ENCODE results near the gene ZNF57.
"Not testable (repeated sequence)": the region's sequence is repeated elsewhere in the genome, so short reads cannot be mapped to it uniquely, and the experiment has no call there.

The ZNF57 gene

GRCh38 chr19:2867025-2867991, 33.4 kb upstream of the ZNF57 start, which contains the start of gene ZNF556:
Gene ZNF556, plus strand, starts transcription at chr19:2867335. Its CDS starts 87 bp downstream, at chr19:2867422.
- no peak within 1 kb of the TSS for H3K27ac ChIP-seq (ENCODE audit: low read depth, low read length)

GRCh38 chr19:2869618-2870017, 31.1 kb upstream of the ZNF57 start:
- Histone ChIP-seq H3K9me3 (ENCODE audit: control insufficient read depth, insufficient read depth, low read depth, low read length) (peaks cover 36% of the 10 kb centered on the region), H3K4me3 (ENCODE audit: low read depth, low read length) (no peak overlapping the region), H3K4me1 (ENCODE audit: control insufficient read depth, insufficient read depth, low read length) (no peaks in the 10 kb centered on the region)

More at GRCh38 chr19:2867025-2867991, 33.4 kb upstream of the ZNF57 start, which contains the start of gene ZNF556:
- Histone ChIP-seq H3K27me3 (ENCODE audit: control insufficient read depth, insufficient read depth, low read length) (no peaks in the 10 kb centered on the region), H3K4me1 (ENCODE audit: control insufficient read depth, insufficient read depth, low read length) (no peaks in the 10 kb centered on the region), H3K36me3 (ENCODE audit: control insufficient read depth, insufficient read depth, low read length) (no peaks in the 10 kb centered on the region), H3K9ac (ENCODE audit: low read length) (no peak within 1 kb of the TSS), H3K4me3 (ENCODE audit: low read depth, low read length) (no peak within 1 kb of the TSS), H3K9me3 (ENCODE audit: control insufficient read depth, insufficient read depth, low read depth, low read length) (peaks cover 46% of the 10 kb centered on the region)

GRCh38 chr19:2872175-2872574, 28.6 kb upstream of the ZNF57 start:
- not testable (repeated sequence) for H3K4me3 ChIP-seq (ENCODE audit: low read depth, low read length); H3K4me1 ChIP-seq (ENCODE audit: control insufficient read depth, insufficient read depth, low read length); H3K36me3 ChIP-seq (ENCODE audit: control insufficient read depth, insufficient read depth, low read length); H3K9ac ChIP-seq (ENCODE audit: low read length); H3K27me3 ChIP-seq (ENCODE audit: control insufficient read depth, insufficient read depth, low read length); H3K27ac ChIP-seq (ENCODE audit: low read depth, low read length)
- peaks cover 38% of the 10 kb centered on the region for H3K9me3 ChIP-seq (ENCODE audit: control insufficient read depth, insufficient read depth, low read depth, low read length)

More at GRCh38 chr19:2869618-2870017, 31.1 kb upstream of the ZNF57 start:
- H3K36me3 ChIP-seq (ENCODE audit: control insufficient read depth, insufficient read depth, low read length), result no peaks in the 10 kb centered on the region
- H3K9ac ChIP-seq (ENCODE audit: low read length), result no peak overlapping the region
- H3K27me3 ChIP-seq (ENCODE audit: control insufficient read depth, insufficient read depth, low read length), result no peaks in the 10 kb centered on the region
- H3K27ac ChIP-seq (ENCODE audit: low read depth, low read length), result no peak overlapping the region

- Histone ChIP-seq H3K9me3 (ENCODE audit: control insufficient read depth, insufficient read depth, low read depth, low read length) (peaks cover 49% of the 10 kb centered on the region), H3K4me3 (ENCODE audit: low read depth, low read length) (no peak overlapping the region), H3K9ac (ENCODE audit: low read length) (no peak overlapping the region), H3K27me3 (ENCODE audit: control insufficient read depth, insufficient read depth, low read length) (no peaks in the 10 kb centered on the region), H3K36me3 (ENCODE audit: control insufficient read depth, insufficient read depth, low read length) (no peaks in the 10 kb centered on the region), H3K27ac (ENCODE audit: low read depth, low read length) (no peak overlapping the region), H3K4me1 (ENCODE audit: control insufficient read depth, insufficient read depth, low read length) (no peaks in the 10 kb centered on the region)
Observed at GRCh38 chr19:2877398-2878331, 23.1 kb upstream of the ZNF57 start.

GRCh38 chr19:2883686-2884439, 16.9 kb upstream of the ZNF57 start:
- H3K9me3 ChIP-seq (ENCODE audit: control insufficient read depth, insufficient read depth, low read depth, low read length), result peaks cover 15% of the 10 kb centered on the region

GRCh38 chr19:2885736-2886135, 15.0 kb upstream of the ZNF57 start:
- no peak overlapping the region for H3K4me3 ChIP-seq (ENCODE audit: low read depth, low read length)
- H3K9me3 ChIP-seq (ENCODE audit: control insufficient read depth, insufficient read depth, low read depth, low read length), result peaks cover 7% of the 10 kb centered on the region
- H3K4me1 ChIP-seq (ENCODE audit: control insufficient read depth, insufficient read depth, low read length), result no peaks in the 10 kb centered on the region
- no peaks in the 10 kb centered on the region for H3K27me3 ChIP-seq (ENCODE audit: control insufficient read depth, insufficient read depth, low read length)
- no peak overlapping the region for H3K27ac ChIP-seq (ENCODE audit: low read depth, low read length)
- no peak overlapping the region for H3K9ac ChIP-seq (ENCODE audit: low read length)
- no peaks in the 10 kb centered on the region for H3K36me3 ChIP-seq (ENCODE audit: control insufficient read depth, insufficient read depth, low read length)

More at GRCh38 chr19:2883686-2884439, 16.9 kb upstream of the ZNF57 start:
- no peak overlapping the region for H3K9ac ChIP-seq (ENCODE audit: low read length)
- H3K27ac ChIP-seq (ENCODE audit: low read depth, low read length), result no peak overlapping the region
- no peak overlapping the region for H3K4me3 ChIP-seq (ENCODE audit: low read depth, low read length)
- H3K4me1 ChIP-seq (ENCODE audit: control insufficient read depth, insufficient read depth, low read length), result no peaks in the 10 kb centered on the region
- no peaks in the 10 kb centered on the region for H3K36me3 ChIP-seq (ENCODE audit: control insufficient read depth, insufficient read depth, low read length)
- H3K27me3 ChIP-seq (ENCODE audit: control insufficient read depth, insufficient read depth, low read length), result no peaks in the 10 kb centered on the region

- Histone ChIP-seq H3K4me3 (ENCODE audit: low read depth, low read length) (no peak overlapping the region), H3K9ac (ENCODE audit: low read length) (no peak overlapping the region), H3K4me1 (ENCODE audit: control insufficient read depth, insufficient read depth, low read length) (no peaks in the 10 kb centered on the region), H3K27ac (ENCODE audit: low read depth, low read length) (no peak overlapping the region), H3K9me3 (ENCODE audit: control insufficient read depth, insufficient read depth, low read depth, low read length) (peaks cover 3% of the 10 kb centered on the region), H3K36me3 (ENCODE audit: control insufficient read depth, insufficient read depth, low read length) (no peaks in the 10 kb centered on the region), H3K27me3 (ENCODE audit: control insufficient read depth, insufficient read depth, low read length) (no peaks in the 10 kb centered on the region)
Observed at GRCh38 chr19:2887391-2887914, 13.3 kb upstream of the ZNF57 start.

GRCh38 chr19:2888731-2889224, 11.9 kb upstream of the ZNF57 start:
- Histone ChIP-seq H3K9me3 (ENCODE audit: control insufficient read depth, insufficient read depth, low read depth, low read length) (peaks cover 5% of the 10 kb centered on the region; the same call in 1 of the 2 replicates), H3K27me3 (ENCODE audit: control insufficient read depth, insufficient read depth, low read length) (no peaks in the 10 kb centered on the region), H3K4me1 (ENCODE audit: control insufficient read depth, insufficient read depth, low read length) (no peaks in the 10 kb centered on the region), H3K27ac (ENCODE audit: low read depth, low read length) (no peak overlapping the region), H3K36me3 (ENCODE audit: control insufficient read depth, insufficient read depth, low read length) (no peaks in the 10 kb centered on the region), H3K4me3 (ENCODE audit: low read depth, low read length) (no peak overlapping the region), H3K9ac (ENCODE audit: low read length) (no peak overlapping the region)

- H3K36me3 ChIP-seq (ENCODE audit: control insufficient read depth, insufficient read depth, low read length); H3K9me3 ChIP-seq (ENCODE audit: control insufficient read depth, insufficient read depth, low read depth, low read length); H3K27me3 ChIP-seq (ENCODE audit: control insufficient read depth, insufficient read depth, low read length); H3K4me3 ChIP-seq (ENCODE audit: low read depth, low read length); H3K4me1 ChIP-seq (ENCODE audit: control insufficient read depth, insufficient read depth, low read length); H3K9ac ChIP-seq (ENCODE audit: low read length); H3K27ac ChIP-seq (ENCODE audit: low read depth, low read length): not testable (repeated sequence)
Observed at GRCh38 chr19:2890531-2890930, 10.2 kb upstream of the ZNF57 start.

- H3K4me3 ChIP-seq (ENCODE audit: low read depth, low read length), result no peak overlapping the region
- H3K9me3 ChIP-seq (ENCODE audit: control insufficient read depth, insufficient read depth, low read depth, low read length), result peaks cover 24% of the 10 kb centered on the region
- no peak overlapping the region for H3K27ac ChIP-seq (ENCODE audit: low read depth, low read length)
- no peaks in the 10 kb centered on the region for H3K36me3 ChIP-seq (ENCODE audit: control insufficient read depth, insufficient read depth, low read length)
- no peaks in the 10 kb centered on the region for H3K4me1 ChIP-seq (ENCODE audit: control insufficient read depth, insufficient read depth, low read length)
- H3K9ac ChIP-seq (ENCODE audit: low read length), result no peak overlapping the region
- H3K27me3 ChIP-seq (ENCODE audit: control insufficient read depth, insufficient read depth, low read length), result no peaks in the 10 kb centered on the region
Observed at GRCh38 chr19:2896694-2897093, 4.0 kb upstream of the ZNF57 start.
